Natural killer cell (primary cell): Measurements from ENCODE around the gene NCK2. TPM values are rescaled to one million over a fixed set of nuclear protein-coding genes. Genes with fewer than 3 reads are reported as not detected.

Experiments used
- ATAC-seq, 3 donors: fragments of 150-1000 bp in 2 of 3; fragments of 200-7000 bp in 1 of 3; cut with Tn5 transposase; 1 replicate in 1 of 3; 2 replicates in 2 of 3; pipeline ENCODE4 v1.10.0; 2021; ENCODE audit warnings: mild to moderate bottlenecking in 2 of 3, moderate library complexity in 2 of 3
- DNase-seq, 2 donors: peaks; one replicate each; pipeline versions ENCODE4 v3.0.0 to v3.0.0-alpha.2; 2013 to 2021; ENCODE audit warnings: mixed read lengths in 1 of 2
- H3K27ac ChIP-seq: one replicate; pipeline ENCODE4 v1.5.1; 2013; ENCODE audit warnings: mild to moderate bottlenecking, low read length
- H3K27me3 ChIP-seq: one replicate; pipeline ENCODE4 v1.6.1; 2013; ENCODE audit warnings: low read length; ENCODE audit not compliant: control insufficient read depth, insufficient read depth
- H3K36me3 ChIP-seq: one replicate; pipeline ENCODE4 v1.6.1; 2013; ENCODE audit warnings: low read length; ENCODE audit not compliant: control insufficient read depth, insufficient read depth
- H3K4me1 ChIP-seq: one replicate; pipeline ENCODE4 v1.6.1; 2013; ENCODE audit warnings: low read length; ENCODE audit not compliant: control insufficient read depth, insufficient read depth
- H3K4me3 ChIP-seq: one replicate; pipeline ENCODE4 v1.5.1; 2013; ENCODE audit warnings: low read length
- H3K9me3 ChIP-seq: one replicate; pipeline ENCODE4 v1.6.1; 2013; ENCODE audit warnings: low read length; ENCODE audit not compliant: control insufficient read depth, insufficient read depth
- H3K27ac Mint-ChIP-seq, 2 donors: one replicate each; pipeline ENCODE4 v1.8.0; 2022; ENCODE audit warnings: mild to moderate bottlenecking in 2 of 2, mixed read lengths in 2 of 2, moderate library complexity in 1 of 2
- H3K27me3 Mint-ChIP-seq, 2 donors: one replicate each; pipeline ENCODE4 v1.8.0; 2022; ENCODE audit warnings: low read depth in 2 of 2, mixed read lengths in 2 of 2
- H3K36me3 Mint-ChIP-seq: one replicate; pipeline ENCODE4 v1.8.0; 2022; ENCODE audit warnings: mixed read lengths
- H3K4me1 Mint-ChIP-seq, 2 donors: one replicate each; pipeline ENCODE4 v1.8.0; 2022; ENCODE audit warnings: mixed read lengths in 2 of 2
- H3K4me3 Mint-ChIP-seq: one replicate; pipeline ENCODE4 v1.8.0; 2022; ENCODE audit warnings: mild to moderate bottlenecking, moderate library complexity, mixed read lengths
- H3K9me3 Mint-ChIP-seq, 2 donors: one replicate each; pipeline ENCODE4 v1.8.0; 2022; ENCODE audit warnings: mixed read lengths in 2 of 2
- WGBS: methylation state at CpG from one replicate; pipeline ENCODE4 v1.1.7; 2013; ENCODE audit warnings: missing lambda C conversion rate; ENCODE audit not compliant: insufficient coverage; 5-methylcytosine and 5-hydroxymethylcytosine counted together
- intact Hi-C: fragments of 100-400 bp; cut with micrococcal nuclease; formaldehyde crosslinking; loops from one replicate; pipeline ENCODE4 v1.14.2; 2022
- total RNA-seq, 4 donors: library from RNA; stranded (reverse); fragments of 120-200 nt in 1 of 4; gene quantifications; one replicate each; pipeline versions ENCODE4 v1.2.3 to v1.2.4, GENCODE V29; 2013 to 2022
- TF ChIP-seq, protein P1 (sequence below): fragments of 200-600 bp; IDR thresholded peaks from one replicate; pipeline ENCODE4 v1.8.0; 2022; ENCODE audit warnings: antibody characterized with exemption

NCK2 gene
- total RNA-seq, 3 donors from 2014 or later (not counting 1 experiment from before 2014, with no cell fraction given): 34.1 to 50.8 (median 43.0) TPM

DNA sequence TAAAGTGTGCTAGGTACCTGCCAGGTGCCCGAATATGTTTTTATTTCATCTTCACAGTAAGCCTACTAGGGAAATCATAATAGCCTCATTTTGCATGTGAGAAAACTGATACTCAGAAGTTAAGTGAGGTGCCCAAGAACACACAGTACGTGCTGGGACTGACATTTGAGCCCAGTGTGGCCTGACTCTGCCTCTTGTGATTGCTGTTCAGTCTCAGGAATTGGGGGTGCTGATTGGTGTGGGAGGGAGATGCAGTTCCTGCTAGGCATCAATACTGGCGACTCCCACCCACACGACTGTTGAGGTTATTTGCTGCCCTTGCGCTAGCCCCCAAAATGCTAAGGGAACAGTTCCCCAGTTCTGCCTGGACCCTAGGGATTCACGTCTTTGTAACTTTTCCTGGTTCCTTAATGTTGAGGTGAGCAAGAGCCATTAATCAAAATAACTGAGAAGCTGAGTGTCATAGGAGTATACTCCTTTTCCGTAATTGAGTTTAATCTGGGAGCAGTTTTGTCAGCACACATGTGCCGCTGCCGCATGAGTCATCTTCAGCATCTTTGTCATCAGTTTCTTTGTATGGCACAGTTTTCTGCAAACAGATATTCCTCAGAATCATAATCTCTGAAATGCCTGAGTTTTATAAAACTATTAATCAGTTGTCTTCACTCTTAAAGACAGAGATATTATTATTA lies 120.7 kb downstream of the NCK2 start:
- H3K4me3 ChIP-seq: no peak overlapping the region
- Mint-ChIP-seq H3K27ac (peak overlapping the region; percentile 38 to 85), H3K4me1 (peaks cover 62 to 67% of the 10 kb centered on the region in 2 donors), H3K4me3 (no peak overlapping the region), H3K27me3 (no peaks in the 10 kb centered on the region), H3K9me3 (no peaks in the 10 kb centered on the region), H3K36me3 (no peaks in the 10 kb centered on the region)
- H3K36me3 ChIP-seq: peaks cover 2% of the 10 kb centered on the region
- 86% methylated on average over 9 of the region's 9 CpGs for WGBS
- TF ChIP-seq, protein P1, sequence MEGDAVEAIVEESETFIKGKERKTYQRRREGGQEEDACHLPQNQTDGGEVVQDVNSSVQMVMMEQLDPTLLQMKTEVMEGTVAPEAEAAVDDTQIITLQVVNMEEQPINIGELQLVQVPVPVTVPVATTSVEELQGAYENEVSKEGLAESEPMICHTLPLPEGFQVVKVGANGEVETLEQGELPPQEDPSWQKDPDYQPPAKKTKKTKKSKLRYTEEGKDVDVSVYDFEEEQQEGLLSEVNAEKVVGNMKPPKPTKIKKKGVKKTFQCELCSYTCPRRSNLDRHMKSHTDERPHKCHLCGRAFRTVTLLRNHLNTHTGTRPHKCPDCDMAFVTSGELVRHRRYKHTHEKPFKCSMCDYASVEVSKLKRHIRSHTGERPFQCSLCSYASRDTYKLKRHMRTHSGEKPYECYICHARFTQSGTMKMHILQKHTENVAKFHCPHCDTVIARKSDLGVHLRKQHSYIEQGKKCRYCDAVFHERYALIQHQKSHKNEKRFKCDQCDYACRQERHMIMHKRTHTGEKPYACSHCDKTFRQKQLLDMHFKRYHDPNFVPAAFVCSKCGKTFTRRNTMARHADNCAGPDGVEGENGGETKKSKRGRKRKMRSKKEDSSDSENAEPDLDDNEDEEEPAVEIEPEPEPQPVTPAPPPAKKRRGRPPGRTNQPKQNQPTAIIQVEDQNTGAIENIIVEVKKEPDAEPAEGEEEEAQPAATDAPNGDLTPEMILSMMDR: no peak
- ATAC-seq (no peak), DNase-seq (no peak)
- no peak overlapping the region for H3K27ac ChIP-seq
- intact Hi-C loops: no loop called here
- no peaks in the 10 kb centered on the region for H3K27me3 ChIP-seq
- peaks cover 42% of the 10 kb centered on the region for H3K4me1 ChIP-seq
- H3K9me3 ChIP-seq: no peaks in the 10 kb centered on the region

DNA sequence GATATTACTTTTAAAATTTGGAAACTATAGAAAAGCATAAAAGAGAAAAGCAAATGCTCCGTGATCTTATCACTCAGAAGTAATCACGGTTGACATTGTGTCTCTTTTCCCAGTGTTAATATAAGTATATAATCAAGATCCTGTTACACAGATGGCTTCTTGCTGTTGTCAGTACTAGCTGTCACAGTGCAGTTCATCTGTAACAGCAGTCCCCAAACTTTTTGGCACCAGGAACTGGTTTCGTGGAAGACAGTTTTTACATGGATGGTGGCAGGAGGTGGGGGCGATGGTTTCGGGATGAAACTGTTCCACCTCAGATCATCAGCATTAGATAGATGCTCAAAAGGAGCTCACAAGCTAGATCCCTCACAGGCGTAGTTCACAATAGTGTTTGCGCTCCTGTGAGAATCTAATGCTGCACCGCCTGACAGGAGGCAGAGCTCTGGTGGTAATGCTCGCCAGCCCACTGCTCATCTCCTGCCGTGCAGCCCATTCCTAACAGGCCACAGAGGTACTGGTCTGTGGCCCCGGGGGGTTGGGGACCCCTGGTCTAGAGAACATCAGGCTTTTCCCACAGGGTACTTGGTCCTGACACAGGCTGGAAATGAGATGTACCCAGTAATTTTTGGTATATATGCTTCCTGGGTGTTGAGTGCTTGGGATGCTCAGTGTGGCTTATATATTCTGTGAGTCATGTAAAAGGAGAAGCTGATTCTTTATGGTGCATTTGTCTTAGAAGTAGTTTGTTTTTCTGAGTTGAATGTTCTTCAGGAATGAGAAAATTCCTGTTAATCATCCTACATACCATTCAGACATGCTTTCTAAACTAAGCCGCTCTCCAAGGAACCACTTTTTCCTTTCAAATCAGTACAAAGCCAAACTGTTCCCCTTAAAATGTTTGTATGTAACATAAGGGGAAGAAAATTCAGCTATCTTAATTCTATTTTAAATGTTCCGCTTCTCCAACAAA lies 121.8 kb downstream of the NCK2 start:
- intact Hi-C loops: no loop called here
- H3K4me1 ChIP-seq: peaks cover 38% of the 10 kb centered on the region
- TF ChIP-seq, protein P1: no peak
- H3K4me3 Mint-ChIP-seq: no peak overlapping the region
- no peaks in the 10 kb centered on the region for H3K9me3 ChIP-seq
- peak overlapping the region in 1 of 2 donors; percentile 8 for H3K27ac Mint-ChIP-seq
- DNase-seq: no peak
- no peaks in the 10 kb centered on the region for H3K36me3 Mint-ChIP-seq
- H3K27ac ChIP-seq: no peak overlapping the region
- no peaks in the 10 kb centered on the region for H3K9me3 Mint-ChIP-seq
- ATAC-seq: no peak
- no peaks in the 10 kb centered on the region for H3K27me3 ChIP-seq
- peaks cover 61 to 64% of the 10 kb centered on the region in 2 donors for H3K4me1 Mint-ChIP-seq
- no peak overlapping the region for H3K4me3 ChIP-seq
- peaks cover 2% of the 10 kb centered on the region for H3K36me3 ChIP-seq
- H3K27me3 Mint-ChIP-seq: no peaks in the 10 kb centered on the region
- WGBS: 95% methylated on average over 10 of the region's 13 CpGs

DNA sequence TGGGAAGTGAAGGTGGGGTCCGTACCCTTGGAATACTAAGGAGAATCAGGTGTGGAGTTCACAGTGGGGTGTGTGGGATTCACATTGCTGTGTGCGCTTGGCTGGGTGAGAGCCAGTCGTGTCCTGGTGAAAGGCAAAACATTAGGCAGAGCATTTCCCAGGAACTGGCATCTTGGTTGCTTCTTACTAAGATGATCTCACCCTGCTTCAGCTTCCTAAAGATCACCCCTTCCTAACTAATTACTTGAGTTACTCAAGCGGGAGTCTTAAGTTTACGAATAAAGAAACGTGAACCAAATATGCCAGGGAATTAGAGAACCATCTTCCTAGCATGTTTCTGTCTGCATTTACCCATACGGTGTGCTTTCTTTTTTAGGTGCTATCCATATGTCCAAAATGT lies 122.9 kb downstream of the NCK2 start:
- Mint-ChIP-seq H3K4me3 (no peak overlapping the region), H3K27me3 (no peaks in the 10 kb centered on the region)
- H3K4me1 ChIP-seq: peaks cover 47% of the 10 kb centered on the region

More for the DNA sequence above, 122.9 kb downstream of the NCK2 start:
- DNase-seq (no peak), ATAC-seq (no peak)
- H3K27ac ChIP-seq: no peak overlapping the region
- no peak overlapping the region for H3K4me3 ChIP-seq
- H3K27me3 ChIP-seq: no peaks in the 10 kb centered on the region
- TF ChIP-seq, protein P1: no peak
- peaks cover 68 to 70% of the 10 kb centered on the region in 2 donors for H3K4me1 Mint-ChIP-seq
- intact Hi-C loops: no loop called here
- H3K9me3 ChIP-seq: no peaks in the 10 kb centered on the region
- peak overlapping the region; percentile 8 to 54 for H3K27ac Mint-ChIP-seq
- 97% methylated on average over 7 of the region's 7 CpGs for WGBS
- no peaks in the 10 kb centered on the region for H3K36me3 Mint-ChIP-seq
- H3K9me3 Mint-ChIP-seq: no peaks in the 10 kb centered on the region
- peaks cover 2% of the 10 kb centered on the region for H3K36me3 ChIP-seq
